Fibroblast of villous mesenchyme (primary cell): Measurements from ENCODE around the gene DDRGK1. TPM values are rescaled to one million over a fixed set of nuclear protein-coding genes. Genes with fewer than 3 reads are reported as not detected.
"Not testable (repeated sequence)": the region's sequence is repeated elsewhere in the genome, so short reads cannot be mapped to it uniquely, and the experiment has no call there.

ENCODE experiments used
- DNase-seq: peaks from one replicate; pipeline ENCODE4 v3.0.0-alpha.2; 2010; ENCODE audit warnings: low read depth
- H3K4me3 ChIP-seq: 2 replicates; pipeline ENCODE4 v1.5.1; 2011; ENCODE audit warnings: low read depth, mild to moderate bottlenecking, low read length
- CTCF ChIP-seq: IDR thresholded peaks from 2 replicates; pipeline ENCODE4 v1.5.1; 2012; ENCODE audit warnings: low read depth, mild to moderate bottlenecking, low read length; ENCODE audit not compliant: insufficient read depth
- total RNA-seq: library from RNA; depleted of rRNA; stranded (reverse); fragments of >200 nt; gene quantifications from 2 replicates; pipeline ENCODE4 v1.2.3, GENCODE V29; 2012

DDRGK1 gene
- total RNA-seq, 1 donor: 21.6 TPM

GRCh38 chr20:3192226-3193015, 12.1 kb downstream of the DDRGK1 start:
- no peak for TF ChIP-seq CTCF
- DNase-seq: no peak
- H3K4me3 ChIP-seq: no peak overlapping the region

GRCh38 chr20:3190681-3191111, 13.8 kb downstream of the DDRGK1 start:
- no peak overlapping the region for H3K4me3 ChIP-seq
- no peak for DNase-seq
- TF ChIP-seq CTCF: no peak

- DNase-seq: no peak
- H3K4me3 ChIP-seq: no peak overlapping the region
Measured at GRCh38 chr20:3189561-3190131, 14.8 kb downstream of the DDRGK1 start.

GRCh38 chr20:3188823-3189413, 15.6 kb downstream of the DDRGK1 start:
- DNase-seq: no peak
- TF ChIP-seq CTCF: no peak
- no peak overlapping the region for H3K4me3 ChIP-seq

More at GRCh38 chr20:3189561-3190131, 14.8 kb downstream of the DDRGK1 start:
- no peak for TF ChIP-seq CTCF

GRCh38 chr20:3187861-3188260, 16.6 kb downstream of the DDRGK1 start:
- not testable (repeated sequence) for DNase-seq, H3K4me3 ChIP-seq

GRCh38 chr20:3183896-3184612, 20.4 kb downstream of the DDRGK1 start:
- no peak overlapping the region for H3K4me3 ChIP-seq
- TF ChIP-seq CTCF: no peak
- DNase-seq: no peak

GRCh38 chr20:3182429-3182828, 22.1 kb downstream of the DDRGK1 start:
- not testable (repeated sequence) for H3K4me3 ChIP-seq, DNase-seq
